ENCODE data around the gene TRAF3IP3. TPM values are rescaled to one million over a fixed set of nuclear protein-coding genes. Genes with fewer than 3 reads are reported as not detected.

Gene TRAF3IP3
- total RNA-seq, 1 experiment from 2014 or later, result not detected

DNA sequence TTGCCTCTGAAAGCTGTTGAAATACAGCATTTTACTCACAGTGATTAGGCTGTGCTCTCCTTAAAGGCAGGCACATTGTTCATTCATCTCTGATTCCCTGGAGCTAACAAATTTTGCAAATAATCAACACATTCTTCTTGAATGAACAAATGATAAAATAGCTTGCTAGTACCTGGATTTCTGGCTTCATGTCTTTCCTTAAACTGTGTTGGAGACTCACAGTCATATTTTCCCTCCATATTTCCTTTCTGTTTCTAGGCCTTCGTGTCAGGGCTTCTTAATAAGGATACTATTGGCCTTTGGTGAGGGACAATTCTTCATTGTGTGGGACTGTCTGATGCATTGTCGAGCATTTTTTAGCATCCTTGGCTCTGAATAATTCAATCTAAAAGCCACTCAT, 41.5 kb upstream of the TRAF3IP3 start:
- H3K14ac ChIP-seq (ENCODE audit: insufficient read depth, low read length), result no peak overlapping the region
- Mint-ChIP-seq H3K27ac (no peak overlapping the region), H3K4me1 (no peaks in the 10 kb centered on the region), H3K36me3 (ENCODE audit: insufficient read depth in 1 of 3, low read depth in 3 of 3) (no peaks in the 10 kb centered on the region), H3K4me3 (no peak overlapping the region), H3K27me3 (ENCODE audit: low read depth) (peaks cover 9% of the 10 kb centered on the region), H3K9me3 (no peaks in the 10 kb centered on the region)
- no peak overlapping the region for H2AFZ ChIP-seq (ENCODE audit: low read length)
- no peak overlapping the region for H2AK5ac ChIP-seq (ENCODE audit: insufficient read length, low read length)
- no peak overlapping the region for H3K56ac ChIP-seq (ENCODE audit: insufficient read length, low read depth, low read length)
- no peaks in the 10 kb centered on the region for H3K79me2 ChIP-seq (ENCODE audit: insufficient read depth, low read length)
- H3K23ac ChIP-seq (ENCODE audit: insufficient read length, low read depth, low read length), result no peak overlapping the region
- H3K4me2 ChIP-seq (ENCODE audit: insufficient read depth, insufficient read length, low read length), result no peak overlapping the region
- H4K91ac ChIP-seq (ENCODE audit: insufficient read length, low read depth, low read length), result no peak overlapping the region
- no peak overlapping the region for H3K18ac ChIP-seq (ENCODE audit: insufficient read length, low read depth, low read length)
- H3K9ac ChIP-seq (ENCODE audit: extremely low read depth, insufficient read length, low read length), result no peak overlapping the region
- WGBS (ENCODE audit: extremely low coverage, insufficient read length, low lambda C conversion rate), result no CpG with 5 or more reads among the region's 2 CpGs
- no peak overlapping the region for H4K5ac ChIP-seq (ENCODE audit: insufficient read length, low read depth, low read length)
- H4K20me1 ChIP-seq (ENCODE audit: control insufficient read depth, insufficient read depth, insufficient read length), result no peaks in the 10 kb centered on the region
- no peak overlapping the region for H2BK20ac ChIP-seq (ENCODE audit: low read depth, low read length, poor library complexity, severe bottlenecking)
- no peak overlapping the region for H2BK15ac ChIP-seq (ENCODE audit: low read depth, low read length)
- no peak overlapping the region for H2BK120ac ChIP-seq (ENCODE audit: low read depth, low read length, poor library complexity, severe bottlenecking)
- no peak overlapping the region for H2BK5ac ChIP-seq (ENCODE audit: insufficient read length, low read length)
- no peak overlapping the region for H3T11ph ChIP-seq (ENCODE audit: low read length)
- H3K9me3 ChIP-seq (ENCODE audit: control insufficient read depth, low read depth, low read length), result no peaks in the 10 kb centered on the region
- no peaks in the 10 kb centered on the region for H3K79me1 ChIP-seq (ENCODE audit: insufficient read depth, low read depth, low read length, poor library complexity, severe bottlenecking)
- H3K27me3 ChIP-seq (ENCODE audit: insufficient read depth, low read length), result no peaks in the 10 kb centered on the region
- H3K4ac ChIP-seq (ENCODE audit: low read depth, low read length), result no peak overlapping the region
- no peak overlapping the region for H2BK12ac ChIP-seq (ENCODE audit: insufficient read length, low read depth, low read length)
- no peaks in the 10 kb centered on the region for H3K23me2 ChIP-seq (ENCODE audit: insufficient read length, low read depth, low read length, poor library complexity, severe bottlenecking)
- no peaks in the 10 kb centered on the region; the same call in 1 of the 2 replicates for H3K4me1 ChIP-seq (ENCODE audit: insufficient read depth, low read length)
- TF ChIP-seq, protein P1, sequence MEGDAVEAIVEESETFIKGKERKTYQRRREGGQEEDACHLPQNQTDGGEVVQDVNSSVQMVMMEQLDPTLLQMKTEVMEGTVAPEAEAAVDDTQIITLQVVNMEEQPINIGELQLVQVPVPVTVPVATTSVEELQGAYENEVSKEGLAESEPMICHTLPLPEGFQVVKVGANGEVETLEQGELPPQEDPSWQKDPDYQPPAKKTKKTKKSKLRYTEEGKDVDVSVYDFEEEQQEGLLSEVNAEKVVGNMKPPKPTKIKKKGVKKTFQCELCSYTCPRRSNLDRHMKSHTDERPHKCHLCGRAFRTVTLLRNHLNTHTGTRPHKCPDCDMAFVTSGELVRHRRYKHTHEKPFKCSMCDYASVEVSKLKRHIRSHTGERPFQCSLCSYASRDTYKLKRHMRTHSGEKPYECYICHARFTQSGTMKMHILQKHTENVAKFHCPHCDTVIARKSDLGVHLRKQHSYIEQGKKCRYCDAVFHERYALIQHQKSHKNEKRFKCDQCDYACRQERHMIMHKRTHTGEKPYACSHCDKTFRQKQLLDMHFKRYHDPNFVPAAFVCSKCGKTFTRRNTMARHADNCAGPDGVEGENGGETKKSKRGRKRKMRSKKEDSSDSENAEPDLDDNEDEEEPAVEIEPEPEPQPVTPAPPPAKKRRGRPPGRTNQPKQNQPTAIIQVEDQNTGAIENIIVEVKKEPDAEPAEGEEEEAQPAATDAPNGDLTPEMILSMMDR (conservative IDR thresholded peaks at IDR 0.05), result no peak
- DNase-seq, result no peak
- no peak overlapping the region for H3K27ac ChIP-seq (ENCODE audit: insufficient read length, low read depth, low read length)
- no peak overlapping the region for H4K8ac ChIP-seq (replicated peaks; ENCODE audit: insufficient read length, low read depth, low read length)
